Stimulated activated CD4-positive, alpha-beta T cell treated with anti-CD3 and anti-CD28 coated beads, Interleukin-4, amount 100 ng/mL, for 48 hours (primary cell): ENCODE measurements around the gene GRIP1.

Source experiments
- DNase-seq, 2 donors: peaks; one replicate each; pipeline ENCODE4 v3.0.0-alpha.2; 2020; ENCODE audit warnings: low read depth in 2 of 2

Gene GRIP1

GRCh38 chr12:66692170-66692569, 13.3 kb upstream of the GRIP1 start:
- DNase-seq: no peak

- peak in 1 of 2 donors; percentile 8 for DNase-seq
Measured at GRCh38 chr12:66688846-66689439, 10.1 kb upstream of the GRIP1 start.

- DNase-seq: no peak
Measured at GRCh38 chr12:66684222-66684621, 5.3 kb upstream of the GRIP1 start.

- no peak for DNase-seq
Measured at GRCh38 chr12:66683822-66684221, 4.9 kb upstream of the GRIP1 start.

- no peak for DNase-seq
Measured at GRCh38 chr12:66683073-66683472, 4.2 kb upstream of the GRIP1 start.

- no peak for DNase-seq
Measured at GRCh38 chr12:66679461-66680084, 697 bp upstream of the GRIP1 start.

- no peak for DNase-seq
Measured at GRCh38 chr12:66676241-66676640, 2.6 kb downstream of the GRIP1 start.

- no peak for DNase-seq
Measured at GRCh38 chr12:66674495-66675122, 4.3 kb downstream of the GRIP1 start.

GRCh38 chr12:66669541-66669940, 9.3 kb downstream of the GRIP1 start:
- no peak for DNase-seq

GRCh38 chr12:66668311-66668710, 10.6 kb downstream of the GRIP1 start:
- DNase-seq: no peak

GRCh38 chr12:66667906-66668305, 11.0 kb downstream of the GRIP1 start:
- no peak for DNase-seq

GRCh38 chr12:66666481-66666880, 12.4 kb downstream of the GRIP1 start:
- no peak for DNase-seq

- no peak for DNase-seq
Measured at GRCh38 chr12:66665435-66665985, 13.4 kb downstream of the GRIP1 start.

- no peak for DNase-seq
Measured at GRCh38 chr12:66664076-66664475, 14.8 kb downstream of the GRIP1 start.

- DNase-seq: no peak
Measured at GRCh38 chr12:66663611-66664010, 15.3 kb downstream of the GRIP1 start.

GRCh38 chr12:66662729-66663128, 16.1 kb downstream of the GRIP1 start:
- DNase-seq: no peak

- DNase-seq: no peak
Measured at GRCh38 chr12:66662179-66662578, 16.7 kb downstream of the GRIP1 start.

- DNase-seq: no peak
Measured at GRCh38 chr12:66661357-66661756, 17.5 kb downstream of the GRIP1 start.

GRCh38 chr12:66653796-66654195, 25.1 kb downstream of the GRIP1 start:
- no peak for DNase-seq

GRCh38 chr12:66648033-66648735, 30.7 kb downstream of the GRIP1 start:
- DNase-seq: no peak

GRCh38 chr12:66647034-66647691, 31.7 kb downstream of the GRIP1 start:
- DNase-seq: no peak

GRCh38 chr12:66644151-66644550, 34.7 kb downstream of the GRIP1 start:
- no peak for DNase-seq
